Measurements from ENCODE around the gene LDHD.

DNA sequence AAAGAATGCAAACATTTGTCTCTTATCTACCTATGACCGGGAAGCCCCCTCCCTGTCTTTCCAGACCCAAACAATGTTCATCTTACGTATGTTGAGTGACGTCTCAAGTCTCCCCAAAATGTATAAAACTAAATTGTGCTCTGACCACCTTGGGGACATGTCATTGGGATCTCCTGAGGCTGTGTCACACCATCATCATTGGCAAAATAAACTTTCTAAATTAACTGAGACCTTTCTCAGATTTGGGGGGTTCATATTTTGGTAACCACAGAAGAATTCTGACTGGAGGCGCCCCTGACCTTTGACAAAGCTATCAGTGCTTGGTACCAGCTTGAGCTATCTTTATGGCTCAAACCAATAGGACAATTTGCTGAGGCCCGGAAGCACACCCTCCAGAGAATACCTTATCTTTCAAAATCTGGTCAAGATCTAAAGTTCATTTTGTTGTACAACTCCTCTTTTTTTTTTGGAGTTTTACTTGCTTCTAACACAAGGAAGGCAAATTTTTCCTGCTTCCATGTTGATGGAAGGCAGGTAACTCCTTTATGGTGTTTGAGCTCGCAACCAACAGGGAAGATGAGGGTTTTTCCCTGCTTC lies 2.5 kb upstream of the LDHD start:
- TF ChIP-seq, protein P1, sequence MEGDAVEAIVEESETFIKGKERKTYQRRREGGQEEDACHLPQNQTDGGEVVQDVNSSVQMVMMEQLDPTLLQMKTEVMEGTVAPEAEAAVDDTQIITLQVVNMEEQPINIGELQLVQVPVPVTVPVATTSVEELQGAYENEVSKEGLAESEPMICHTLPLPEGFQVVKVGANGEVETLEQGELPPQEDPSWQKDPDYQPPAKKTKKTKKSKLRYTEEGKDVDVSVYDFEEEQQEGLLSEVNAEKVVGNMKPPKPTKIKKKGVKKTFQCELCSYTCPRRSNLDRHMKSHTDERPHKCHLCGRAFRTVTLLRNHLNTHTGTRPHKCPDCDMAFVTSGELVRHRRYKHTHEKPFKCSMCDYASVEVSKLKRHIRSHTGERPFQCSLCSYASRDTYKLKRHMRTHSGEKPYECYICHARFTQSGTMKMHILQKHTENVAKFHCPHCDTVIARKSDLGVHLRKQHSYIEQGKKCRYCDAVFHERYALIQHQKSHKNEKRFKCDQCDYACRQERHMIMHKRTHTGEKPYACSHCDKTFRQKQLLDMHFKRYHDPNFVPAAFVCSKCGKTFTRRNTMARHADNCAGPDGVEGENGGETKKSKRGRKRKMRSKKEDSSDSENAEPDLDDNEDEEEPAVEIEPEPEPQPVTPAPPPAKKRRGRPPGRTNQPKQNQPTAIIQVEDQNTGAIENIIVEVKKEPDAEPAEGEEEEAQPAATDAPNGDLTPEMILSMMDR (IDR thresholded peaks at IDR 0.05), result no peak
- TF ChIP-seq POLR2A (IDR thresholded peaks at IDR 0.05) (no peak), EP300 (IDR thresholded peaks at IDR 0.05) (no peak)
